Endodermal cell (in vitro differentiated cells): ENCODE measurements around the gene AMOT. TPM values are rescaled to one million over a fixed set of nuclear protein-coding genes. Genes with fewer than 3 reads are reported as not detected.

Source experiments
- DNase-seq: peaks from one replicate; pipeline ENCODE4 v3.0.0-alpha.2; 2017
- H3K27ac ChIP-seq: 2 replicates; pipeline ENCODE4 v1.5.1; 2013; ENCODE audit warnings: mild to moderate bottlenecking, low read depth, low read length, moderate library complexity
- H3K27me3 ChIP-seq: 2 replicates; pipeline ENCODE4 v1.6.1; 2013; ENCODE audit warnings: mild to moderate bottlenecking, low read length, moderate library complexity; ENCODE audit not compliant: insufficient read depth, control insufficient read depth, poor library complexity, severe bottlenecking
- H3K36me3 ChIP-seq: 2 replicates; pipeline ENCODE4 v1.7.0; 2013; ENCODE audit warnings: mild to moderate bottlenecking, low read length, moderate library complexity; ENCODE audit not compliant: control insufficient read depth, insufficient read depth
- H3K4me1 ChIP-seq: one replicate; pipeline ENCODE4 v1.7.0; 2013; ENCODE audit warnings: low read length; ENCODE audit not compliant: control insufficient read depth, insufficient read depth
- H3K4me3 ChIP-seq: 2 replicates; pipeline ENCODE4 v1.5.1; 2013; ENCODE audit warnings: mild to moderate bottlenecking, low read length, moderate library complexity
- H3K9ac ChIP-seq: 2 replicates; pipeline ENCODE4 v1.6.1; 2013; ENCODE audit warnings: mild to moderate bottlenecking, low read length, moderate library complexity; ENCODE audit not compliant: poor library complexity, severe bottlenecking; ENCODE audit errors: extremely low read depth
- H3K9me3 ChIP-seq: 2 replicates; pipeline ENCODE4 v1.6.1; 2013; ENCODE audit warnings: mild to moderate bottlenecking, low read length, moderate library complexity; ENCODE audit not compliant: control insufficient read depth
- H3K27ac Mint-ChIP-seq: 2 replicates; pipeline ENCODE4 v1.8.0; 2020; ENCODE audit warnings: mixed read lengths
- H3K27me3 Mint-ChIP-seq: 2 replicates; pipeline ENCODE4 v1.8.0; 2021; ENCODE audit warnings: mild to moderate bottlenecking, mixed read lengths; ENCODE audit not compliant: insufficient read depth
- H3K36me3 Mint-ChIP-seq: 2 replicates; pipeline ENCODE4 v1.8.0; 2020; ENCODE audit warnings: low read depth, mixed read lengths
- H3K4me1 Mint-ChIP-seq: 2 replicates; pipeline ENCODE4 v1.8.0; 2020; ENCODE audit warnings: mixed read lengths
- H3K4me3 Mint-ChIP-seq: 2 replicates; pipeline ENCODE4 v1.8.0; 2020; ENCODE audit warnings: mild to moderate bottlenecking, moderate library complexity, mixed read lengths
- H3K9me3 Mint-ChIP-seq: 2 replicates; pipeline ENCODE4 v1.8.0; 2020; ENCODE audit warnings: mild to moderate bottlenecking, mixed read lengths
- WGBS, 2 experiments: methylation state at CpG; one replicate each; pipeline versions ENCODE4 v1.1.5 to v1.1.7; 2013; ENCODE audit warnings: missing lambda C conversion rate in 2 of 2, mixed read lengths in 1 of 2; ENCODE audit not compliant: insufficient coverage in 1 of 2, insufficient read length in 1 of 2; 5-methylcytosine and 5-hydroxymethylcytosine counted together
- total RNA-seq, 2 donors: library from RNA; stranded (reverse); fragmentation: NEBNext Ultra II Directional in 1 of 2; extraction: Animal tissue kit (Norgen Biotek cat#: 25700) in 1 of 2; gene quantifications; 2 replicates in 1 of 2; 3 replicates in 1 of 2; pipeline ENCODE4 v1.2.1, GENCODE V29; 2021
- TF ChIP-seq, protein P1 (sequence below): fragments of 200-600 bp; sonication (generic); conservative IDR thresholded peaks from 2 replicates; pipeline ENCODE4 v1.5.0; 2021; ENCODE audit warnings: antibody characterized with exemption, mild to moderate bottlenecking

The AMOT gene
- total RNA-seq, 2 donors from 2014 or later: 41.3 to 59.8 TPM

DNA sequence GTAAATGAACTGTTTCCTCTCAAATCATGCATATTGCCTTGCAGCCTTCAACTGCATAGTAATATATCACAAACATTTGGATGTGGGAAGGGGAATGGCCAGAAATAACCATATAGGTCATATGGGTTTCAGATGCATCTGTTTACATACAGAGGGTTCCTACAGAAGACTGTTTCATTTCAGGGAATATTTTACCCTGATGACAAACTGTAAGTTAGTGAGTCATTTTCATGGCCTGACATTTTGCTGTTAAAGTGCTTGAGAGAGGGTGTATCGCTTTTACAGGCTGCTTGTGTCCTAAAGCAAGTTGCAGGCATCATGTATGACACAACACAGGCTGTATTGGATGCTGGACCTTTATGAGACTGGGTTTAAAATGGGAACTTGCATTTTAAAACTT is 25.5 kb upstream of the AMOT start:
- Histone ChIP-seq H3K27me3 (no peaks in the 10 kb centered on the region), H3K9ac (no peak overlapping the region), H3K27ac (no peak overlapping the region), H3K4me3 (no peak overlapping the region), H3K4me1 (no peaks in the 10 kb centered on the region), H3K9me3 (no peaks in the 10 kb centered on the region), H3K36me3 (no peaks in the 10 kb centered on the region)
- TF ChIP-seq, protein P1, sequence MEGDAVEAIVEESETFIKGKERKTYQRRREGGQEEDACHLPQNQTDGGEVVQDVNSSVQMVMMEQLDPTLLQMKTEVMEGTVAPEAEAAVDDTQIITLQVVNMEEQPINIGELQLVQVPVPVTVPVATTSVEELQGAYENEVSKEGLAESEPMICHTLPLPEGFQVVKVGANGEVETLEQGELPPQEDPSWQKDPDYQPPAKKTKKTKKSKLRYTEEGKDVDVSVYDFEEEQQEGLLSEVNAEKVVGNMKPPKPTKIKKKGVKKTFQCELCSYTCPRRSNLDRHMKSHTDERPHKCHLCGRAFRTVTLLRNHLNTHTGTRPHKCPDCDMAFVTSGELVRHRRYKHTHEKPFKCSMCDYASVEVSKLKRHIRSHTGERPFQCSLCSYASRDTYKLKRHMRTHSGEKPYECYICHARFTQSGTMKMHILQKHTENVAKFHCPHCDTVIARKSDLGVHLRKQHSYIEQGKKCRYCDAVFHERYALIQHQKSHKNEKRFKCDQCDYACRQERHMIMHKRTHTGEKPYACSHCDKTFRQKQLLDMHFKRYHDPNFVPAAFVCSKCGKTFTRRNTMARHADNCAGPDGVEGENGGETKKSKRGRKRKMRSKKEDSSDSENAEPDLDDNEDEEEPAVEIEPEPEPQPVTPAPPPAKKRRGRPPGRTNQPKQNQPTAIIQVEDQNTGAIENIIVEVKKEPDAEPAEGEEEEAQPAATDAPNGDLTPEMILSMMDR: no peak
- Mint-ChIP-seq H3K4me3 (no peak overlapping the region), H3K27me3 (no peaks in the 10 kb centered on the region), H3K27ac (no peak overlapping the region), H3K36me3 (no peaks in the 10 kb centered on the region), H3K4me1 (peaks cover 5% of the 10 kb centered on the region), H3K9me3 (no peaks in the 10 kb centered on the region)
- 75% methylated on average over 1 of the region's 1 CpG; no CpG with 5 or more reads in 1 of the 2 experiments for WGBS, 2 experiments
- DNase-seq: no peak

DNA sequence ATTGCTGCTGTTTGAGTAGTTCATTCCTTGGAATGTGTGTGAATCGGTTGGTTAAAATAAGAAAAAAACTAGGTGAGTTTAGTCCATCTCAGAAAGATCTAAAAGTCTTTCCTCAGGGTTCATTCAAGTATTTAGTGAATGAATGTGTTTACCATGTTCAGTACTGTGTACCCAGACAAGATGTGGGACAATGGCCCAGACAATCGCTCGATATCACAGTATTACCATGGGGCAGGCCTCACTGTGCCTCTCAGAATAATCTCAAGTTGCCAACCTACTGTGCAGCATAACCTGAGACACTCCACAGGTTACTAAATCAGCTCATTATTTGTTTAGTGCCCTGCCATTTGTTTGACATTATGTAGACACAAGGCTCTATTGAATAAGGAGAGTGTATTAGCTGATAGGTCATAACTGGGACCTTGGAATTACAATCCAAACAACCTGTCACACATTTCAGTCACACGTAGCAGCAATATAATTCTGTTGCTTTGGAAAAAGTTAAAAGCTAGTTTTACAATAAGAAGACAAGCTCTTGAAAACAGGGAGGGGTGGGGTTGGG is 24.9 kb upstream of the AMOT start:
- no peak overlapping the region for H3K4me3 Mint-ChIP-seq
- no peak overlapping the region for H3K4me3 ChIP-seq
- no peak overlapping the region for H3K27ac ChIP-seq
- no peaks in the 10 kb centered on the region for H3K36me3 Mint-ChIP-seq
- no peak overlapping the region for H3K9ac ChIP-seq
- no peak for DNase-seq
- WGBS, 2 experiments: 99 to 100% methylated on average over 1 to 4 of the region's 4 CpGs
- no peak overlapping the region for H3K27ac Mint-ChIP-seq
- H3K4me1 ChIP-seq: no peaks in the 10 kb centered on the region
- H3K9me3 ChIP-seq: no peaks in the 10 kb centered on the region
- H3K27me3 Mint-ChIP-seq: no peaks in the 10 kb centered on the region
- no peaks in the 10 kb centered on the region for H3K36me3 ChIP-seq
- peaks cover 5% of the 10 kb centered on the region for H3K4me1 Mint-ChIP-seq
- H3K9me3 Mint-ChIP-seq: no peaks in the 10 kb centered on the region
- no peaks in the 10 kb centered on the region for H3K27me3 ChIP-seq
- TF ChIP-seq, protein P1: no peak

DNA sequence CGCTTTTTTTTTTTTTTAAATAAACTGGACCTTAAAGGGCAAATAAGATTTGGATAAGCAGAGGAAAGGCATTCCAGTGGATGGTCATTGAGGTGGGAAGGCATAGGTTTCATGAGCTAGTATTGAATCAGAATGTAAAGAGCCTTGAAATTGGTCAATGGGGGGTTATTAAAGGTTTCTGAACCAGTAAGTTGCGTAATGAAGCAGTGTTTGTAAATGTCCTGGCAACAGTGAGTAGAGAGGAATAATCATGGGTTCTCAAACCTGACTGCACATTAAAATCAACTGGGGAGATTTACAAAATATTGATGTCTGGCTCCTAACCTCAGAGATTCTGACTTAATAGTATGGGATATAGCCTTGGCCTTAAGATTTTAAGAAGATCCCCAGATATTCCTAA is 23.2 kb upstream of the AMOT start:
- H3K27me3 ChIP-seq: no peaks in the 10 kb centered on the region
- TF ChIP-seq, protein P1: no peak
- H3K9me3 Mint-ChIP-seq: no peaks in the 10 kb centered on the region
- no peak for DNase-seq
- H3K4me3 ChIP-seq: no peak overlapping the region
- no peak overlapping the region for H3K4me3 Mint-ChIP-seq
- H3K27ac ChIP-seq: no peak overlapping the region
- no peaks in the 10 kb centered on the region for H3K27me3 Mint-ChIP-seq
- H3K9me3 ChIP-seq: no peaks in the 10 kb centered on the region
- no peaks in the 10 kb centered on the region for H3K36me3 ChIP-seq
- H3K27ac Mint-ChIP-seq: no peak overlapping the region
- H3K36me3 Mint-ChIP-seq: no peaks in the 10 kb centered on the region
- WGBS, 2 experiments: 91% methylated on average over 2 of the region's 2 CpGs; no CpG with 5 or more reads in 1 of the 2 experiments
- peaks cover 19% of the 10 kb centered on the region for H3K4me1 Mint-ChIP-seq
- H3K9ac ChIP-seq: no peak overlapping the region
- no peaks in the 10 kb centered on the region for H3K4me1 ChIP-seq
